Esophagus squamous epithelium (tissue), 5 donors: Measurements from ENCODE around the gene MRPL57. TPM values are rescaled to one million over a fixed set of nuclear protein-coding genes. Genes with fewer than 3 reads are reported as not detected.
"Not testable (repeated sequence)": the region's sequence is repeated elsewhere in the genome, so short reads cannot be mapped to it uniquely, and the experiment has no call there.

Experiments
- DNase-seq: peaks from one replicate; lab custom pipeline; 2025; lab: John Stamatoyannopoulos, UW
- H3K27ac ChIP-seq, 4 donors: fragments of 200-600 bp; sonication (generic); one replicate each; pipeline ENCODE4 v1.5.1; 2016 to 2019; ENCODE audit warnings: mild to moderate bottlenecking in 1 of 4
- H3K27me3 ChIP-seq, 4 donors: fragments of 200-600 bp; sonication (generic); 1 replicate in 3 of 4; 2 replicates in 1 of 4; pipeline versions ENCODE4 v1.5.1 to v1.6.0; 2017 to 2021; ENCODE audit warnings: antibody characterized with exemption in 1 of 4
- H3K36me3 ChIP-seq, 3 donors: fragments of 200-600 bp; sonication (generic); one replicate each; pipeline ENCODE4 v1.5.1; 2016 to 2019
- H3K4me1 ChIP-seq, 3 donors: fragments of 200-600 bp; sonication (generic); one replicate each; pipeline ENCODE4 v1.5.1; 2017 to 2019
- H3K4me3 ChIP-seq, 4 donors: fragments of 200-600 bp; sonication (generic); 1 replicate in 3 of 4; 2 replicates in 1 of 4; pipeline ENCODE4 v1.5.1; 2016 to 2019; ENCODE audit warnings: mild to moderate bottlenecking in 2 of 4, moderate library complexity in 1 of 4
- H3K9me3 ChIP-seq, 3 donors: fragments of 200-600 bp; sonication (generic); one replicate each; pipeline ENCODE4 v1.5.1; 2016 to 2019
- CTCF ChIP-seq, 6 experiments: fragments of 450-650 bp in 4 of 6; fragments of 200-600 bp in 2 of 6; sonication (generic) in 2 of 6; IDR thresholded peaks; one replicate each; pipeline ENCODE4 v1.5.1; 2016 to 2019; ENCODE audit warnings: antibody characterized with exemption in 6 of 6, mild to moderate bottlenecking in 4 of 6, moderate library complexity in 4 of 6
- POLR2A ChIP-seq, 4 donors: fragments of 450-650 bp; IDR thresholded peaks; one replicate each; pipeline ENCODE4 v1.6.1; 2017; ENCODE audit warnings: antibody characterized with exemption in 4 of 4, mild to moderate bottlenecking in 4 of 4, moderate library complexity in 3 of 4
- WGBS, 2 donors: methylation state at CpG; one replicate each; pipeline ENCODE4 v1.1.5; 2018; 5-methylcytosine and 5-hydroxymethylcytosine counted together
- intact Hi-C: fragments of 100-400 bp; cut with DNase I; formaldehyde crosslinking; loops from one replicate; pipeline ENCODE4 v1.15.0; 2022
- total RNA-seq, 4 donors: library from RNA; depleted of rRNA; stranded (reverse); fragments of >200 nt; gene quantifications; one replicate each; pipeline ENCODE4 v1.1.0, GENCODE V29; 2016
- donor health status: DM: yes; HTN: yes; CAD: no.

MRPL57 gene
- total RNA-seq, 4 donors from 2014 or later: 26.2 to 38.6 (median 30.8) TPM

GRCh38 chr13:21171420-21171819, 5.0 kb upstream of the MRPL57 start:
- WGBS, 2 donors: 91 to 94% methylated on average over 8 to 9 of the region's 9 CpGs
- TF ChIP-seq CTCF (IDR thresholded peaks at IDR 0.05) (no peak), POLR2A (IDR thresholded peaks at IDR 0.05) (no peak)
- Histone ChIP-seq H3K4me1 (peaks cover 0 to 14% (median 3%) of the 10 kb centered on the region in 3 donors), H3K9me3 (no peaks in the 10 kb centered on the region), H3K27me3 (no peaks in the 10 kb centered on the region), H3K36me3 (no peaks in the 10 kb centered on the region), H3K27ac (no peak overlapping the region), H3K4me3 (no peak overlapping the region)
- no peak for DNase-seq
- intact Hi-C loops: loop anchor here (10.0 kb wide), 1 partner anchor 227 kb away; no protein-coding TSS in a partner anchor

GRCh38 chr13:21173767-21174166, 2.7 kb upstream of the MRPL57 start:
- peaks cover 12 to 29% (median 14%) of the 10 kb centered on the region in 3 donors for H3K4me1 ChIP-seq
- H3K27ac ChIP-seq, DNase-seq, H3K36me3 ChIP-seq, H3K27me3 ChIP-seq, H3K4me3 ChIP-seq, H3K9me3 ChIP-seq: not testable (repeated sequence)
- WGBS, 2 donors: 0% methylated on average over 1 of the region's 1 CpG
- intact Hi-C loops: loop anchor here (10.0 kb wide), 1 partner anchor 229 kb away; no protein-coding TSS in a partner anchor

- Histone ChIP-seq H3K36me3 (no peaks in the 10 kb centered on the region), H3K27ac (peak overlapping the region; percentile 94 to 99 (median 98)), H3K27me3 (no peaks in the 10 kb centered on the region), H3K4me3 (peak overlapping the region; percentile 56 to 99 (median 84)), H3K9me3 (no peaks in the 10 kb centered on the region), H3K4me1 (peaks cover 12 to 29% (median 14%) of the 10 kb centered on the region in 3 donors)
- DNase-seq: no peak
- TF ChIP-seq POLR2A (IDR thresholded peaks at IDR 0.05): no peak
- TF ChIP-seq CTCF (IDR thresholded peaks at IDR 0.05): no peak
- 1 to 3% methylated on average over 10 to 13 of the region's 13 CpGs for WGBS, 2 donors
- intact Hi-C loops: loop anchor here (10.0 kb wide), 1 partner anchor 231 kb away; no protein-coding TSS in a partner anchor
These were observed 723 bp upstream of the MRPL57 start for GRCh38 chr13:21175656-21176214.

- intact Hi-C loops: loop anchor here (10.0 kb wide), 1 partner anchor 232 kb away; no protein-coding TSS in a partner anchor
- Histone ChIP-seq H3K27ac (peak overlapping the region; percentile 94 to 99 (median 98)), H3K36me3 (no peaks in the 10 kb centered on the region), H3K27me3 (no peaks in the 10 kb centered on the region), H3K4me3 (peak overlapping the region; percentile 56 to 99 (median 84)), H3K9me3 (no peaks in the 10 kb centered on the region), H3K4me1 (peaks cover 12 to 29% (median 14%) of the 10 kb centered on the region in 3 donors)
- no peak for TF ChIP-seq CTCF (IDR thresholded peaks at IDR 0.05)
- TF ChIP-seq POLR2A (IDR thresholded peaks at IDR 0.05): no peak
- DNase-seq: no peak
- 0 to 1% methylated on average over 4 to 19 of the region's 26 CpGs for WGBS, 2 donors
These were observed 475 bp downstream of the MRPL57 start for GRCh38 chr13:21176982-21177284.

GRCh38 chr13:21181671-21182070, 5.2 kb downstream of the MRPL57 start:
- 54 to 74% methylated on average over 2 of the region's 2 CpGs for WGBS, 2 donors
- intact Hi-C loops: no loop called here
- DNase-seq: no peak

GRCh38 chr13:21186410-21186809, 10.0 kb downstream of the MRPL57 start:
- H3K4me3 ChIP-seq, H3K4me1 ChIP-seq, H3K27me3 ChIP-seq, H3K9me3 ChIP-seq, H3K27ac ChIP-seq, H3K36me3 ChIP-seq, intact Hi-C loops, DNase-seq: not testable (repeated sequence)
- no CpG with 5 or more reads among the region's 35 CpGs for WGBS, 2 donors

More at GRCh38 chr13:21181671-21182070, 5.2 kb downstream of the MRPL57 start:
- no peak for TF ChIP-seq CTCF (IDR thresholded peaks at IDR 0.05)
- TF ChIP-seq POLR2A (IDR thresholded peaks at IDR 0.05): no peak
- H3K27ac ChIP-seq: no peak overlapping the region
- H3K36me3 ChIP-seq: no peaks in the 10 kb centered on the region
- no peak overlapping the region for H3K4me3 ChIP-seq
- H3K27me3 ChIP-seq: no peaks in the 10 kb centered on the region
- H3K4me1 ChIP-seq: peaks cover 9 to 16% (median 14%) of the 10 kb centered on the region in 3 donors
- no peaks in the 10 kb centered on the region for H3K9me3 ChIP-seq

- H3K27ac ChIP-seq, H3K4me1 ChIP-seq, H3K27me3 ChIP-seq, DNase-seq, H3K36me3 ChIP-seq, H3K9me3 ChIP-seq, intact Hi-C loops, H3K4me3 ChIP-seq: not testable (repeated sequence)
- WGBS, 2 donors: 60 to 61% methylated on average over 2 of the region's 2 CpGs
These were observed 18.3 kb downstream of the MRPL57 start for GRCh38 chr13:21194756-21195155.

- H3K4me3 ChIP-seq, H3K4me1 ChIP-seq, DNase-seq, H3K9me3 ChIP-seq, intact Hi-C loops, H3K27me3 ChIP-seq, H3K27ac ChIP-seq, H3K36me3 ChIP-seq: not testable (repeated sequence)
- WGBS, 2 donors: 65 to 86% methylated on average over 7 to 9 of the region's 9 CpGs
These were observed 21.3 kb downstream of the MRPL57 start for GRCh38 chr13:21197606-21198225.

GRCh38 chr13:21198391-21198790, 21.9 kb downstream of the MRPL57 start:
- 67 to 83% methylated on average over 1 to 2 of the region's 4 CpGs for WGBS, 2 donors
- not testable (repeated sequence) for H3K27me3 ChIP-seq, DNase-seq

More at GRCh38 chr13:21198391-21198790, 21.9 kb downstream of the MRPL57 start:
- H3K9me3 ChIP-seq, H3K36me3 ChIP-seq, H3K4me3 ChIP-seq, H3K27ac ChIP-seq, H3K4me1 ChIP-seq, intact Hi-C loops: not testable (repeated sequence)
